Peyer's patch (tissue), 4 donors: ENCODE results near the gene ACTMAP.

Experiments
- POLR2A ChIP-seq, 2 donors: fragments of 450-650 bp; IDR thresholded peaks; one replicate each; pipeline ENCODE4 v1.5.1; 2017; ENCODE audit warnings: antibody characterized with exemption in 2 of 2, mild to moderate bottlenecking in 2 of 2, moderate library complexity in 2 of 2
- TF ChIP-seq, protein P1 (sequence below), 6 experiments: fragments of 450-650 bp in 4 of 6; fragments of 200-600 bp in 2 of 6; sonication (generic) in 1 of 6; IDR thresholded peaks; one replicate each; pipeline ENCODE4 v1.5.1; 2017 to 2019; ENCODE audit warnings: antibody characterized with exemption in 6 of 6, mild to moderate bottlenecking in 3 of 6, moderate library complexity in 1 of 6

GRCh38 chr19:40777645-40777936, 27.3 kb upstream of the ACTMAP start:
- TF ChIP-seq, protein P1, sequence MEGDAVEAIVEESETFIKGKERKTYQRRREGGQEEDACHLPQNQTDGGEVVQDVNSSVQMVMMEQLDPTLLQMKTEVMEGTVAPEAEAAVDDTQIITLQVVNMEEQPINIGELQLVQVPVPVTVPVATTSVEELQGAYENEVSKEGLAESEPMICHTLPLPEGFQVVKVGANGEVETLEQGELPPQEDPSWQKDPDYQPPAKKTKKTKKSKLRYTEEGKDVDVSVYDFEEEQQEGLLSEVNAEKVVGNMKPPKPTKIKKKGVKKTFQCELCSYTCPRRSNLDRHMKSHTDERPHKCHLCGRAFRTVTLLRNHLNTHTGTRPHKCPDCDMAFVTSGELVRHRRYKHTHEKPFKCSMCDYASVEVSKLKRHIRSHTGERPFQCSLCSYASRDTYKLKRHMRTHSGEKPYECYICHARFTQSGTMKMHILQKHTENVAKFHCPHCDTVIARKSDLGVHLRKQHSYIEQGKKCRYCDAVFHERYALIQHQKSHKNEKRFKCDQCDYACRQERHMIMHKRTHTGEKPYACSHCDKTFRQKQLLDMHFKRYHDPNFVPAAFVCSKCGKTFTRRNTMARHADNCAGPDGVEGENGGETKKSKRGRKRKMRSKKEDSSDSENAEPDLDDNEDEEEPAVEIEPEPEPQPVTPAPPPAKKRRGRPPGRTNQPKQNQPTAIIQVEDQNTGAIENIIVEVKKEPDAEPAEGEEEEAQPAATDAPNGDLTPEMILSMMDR (IDR thresholded peaks at IDR 0.05), result no peak
- TF ChIP-seq POLR2A (IDR thresholded peaks at IDR 0.05), result no peak
